ENCODE data around the gene ATF6.

Gene ATF6

GRCh38 chr1:161989786-161990185 is 223.7 kb downstream of the ATF6 start:
- Histone ChIP-seq H3K4me3 (ENCODE audit: low read length) (no peak overlapping the region), H3K79me2 (ENCODE audit: low read length) (no peaks in the 10 kb centered on the region), H3K36me3 (replicated peaks; ENCODE audit: insufficient read depth, low read length) (no peaks in the 10 kb centered on the region), H3K9ac (ENCODE audit: low read length) (no peak overlapping the region), H3K4me1 (ENCODE audit: low read length) (no peaks in the 10 kb centered on the region), H3K9me3 (replicated peaks; ENCODE audit: insufficient read depth, low read length) (no peaks in the 10 kb centered on the region), H3F3A (ENCODE audit: insufficient read depth, low read length) (no peaks in the 10 kb centered on the region), H3K27me3 (replicated peaks; ENCODE audit: insufficient read depth, low read length) (no peaks in the 10 kb centered on the region), H3K4me2 (ENCODE audit: low read depth, low read length) (no peak overlapping the region), H3K9me2 (replicated peaks; ENCODE audit: insufficient read depth, low read length) (no peaks in the 10 kb centered on the region), H2AFZ (ENCODE audit: low read length) (no peak overlapping the region), H3K27ac (ENCODE audit: low read length) (no peak overlapping the region), H4K20me1 (ENCODE audit: insufficient read depth, low read length) (no peaks in the 10 kb centered on the region)
- no peak for TF ChIP-seq CTCF (IDR thresholded peaks at IDR 0.05; ENCODE audit: low read length)
- no peak for TF ChIP-seq EZH2phosphoT487 (IDR thresholded peaks at IDR 0.05; ENCODE audit: low read length)
- no peak for TF ChIP-seq EZH2 (optimal IDR thresholded peaks at IDR 0.05; ENCODE audit: low read depth, low read length)
- DNase-seq = no peak

- H2AFZ ChIP-seq (ENCODE audit: low read length) = no peak overlapping the region
- no peak overlapping the region for H3K9ac ChIP-seq (ENCODE audit: low read length)
- no peak overlapping the region for H3K4me3 ChIP-seq (ENCODE audit: low read length)
- no peaks in the 10 kb centered on the region for H4K20me1 ChIP-seq (ENCODE audit: insufficient read depth, low read length)
- no peaks in the 10 kb centered on the region for H3K9me2 ChIP-seq (replicated peaks; ENCODE audit: insufficient read depth, low read length)
- no peaks in the 10 kb centered on the region for H3K4me1 ChIP-seq (ENCODE audit: low read length)
- H3K27ac ChIP-seq (ENCODE audit: low read length) = no peak overlapping the region
- no peaks in the 10 kb centered on the region for H3K79me2 ChIP-seq (ENCODE audit: low read length)
- H3K9me3 ChIP-seq (replicated peaks; ENCODE audit: insufficient read depth, low read length) = no peaks in the 10 kb centered on the region
- no peak for DNase-seq
- TF ChIP-seq EZH2phosphoT487 (IDR thresholded peaks at IDR 0.05; ENCODE audit: low read length) = no peak
- no peak for TF ChIP-seq EZH2 (optimal IDR thresholded peaks at IDR 0.05; ENCODE audit: low read depth, low read length)
- TF ChIP-seq CTCF (IDR thresholded peaks at IDR 0.05; ENCODE audit: low read length) = no peak
- H3K27me3 ChIP-seq (replicated peaks; ENCODE audit: insufficient read depth, low read length) = no peaks in the 10 kb centered on the region
- H3K36me3 ChIP-seq (replicated peaks; ENCODE audit: insufficient read depth, low read length) = no peaks in the 10 kb centered on the region
- no peak overlapping the region for H3K4me2 ChIP-seq (ENCODE audit: low read depth, low read length)
- no peaks in the 10 kb centered on the region for H3F3A ChIP-seq (ENCODE audit: insufficient read depth, low read length)
Observed at GRCh38 chr1:161993576-161993975, 227.5 kb downstream of the ATF6 start.

GRCh38 chr1:161994175-161994668 is 228.1 kb downstream of the ATF6 start:
- H3K4me3 ChIP-seq (ENCODE audit: low read length) = no peak overlapping the region
- no peaks in the 10 kb centered on the region for H3K27me3 ChIP-seq (replicated peaks; ENCODE audit: insufficient read depth, low read length)
- H4K20me1 ChIP-seq (ENCODE audit: insufficient read depth, low read length) = no peaks in the 10 kb centered on the region
- no peak for DNase-seq
- no peak for TF ChIP-seq CTCF (IDR thresholded peaks at IDR 0.05; ENCODE audit: low read length)
- no peak for TF ChIP-seq EZH2 (optimal IDR thresholded peaks at IDR 0.05; ENCODE audit: low read depth, low read length)
- TF ChIP-seq EZH2phosphoT487 (IDR thresholded peaks at IDR 0.05; ENCODE audit: low read length) = no peak
- no peaks in the 10 kb centered on the region for H3K79me2 ChIP-seq (ENCODE audit: low read length)
- no peak overlapping the region for H3K4me2 ChIP-seq (ENCODE audit: low read depth, low read length)
- no peaks in the 10 kb centered on the region for H3K9me3 ChIP-seq (replicated peaks; ENCODE audit: insufficient read depth, low read length)
- H3K27ac ChIP-seq (ENCODE audit: low read length) = no peak overlapping the region
- no peak overlapping the region for H3K9ac ChIP-seq (ENCODE audit: low read length)
- no peak overlapping the region for H2AFZ ChIP-seq (ENCODE audit: low read length)
- H3K36me3 ChIP-seq (replicated peaks; ENCODE audit: insufficient read depth, low read length) = no peaks in the 10 kb centered on the region
- no peaks in the 10 kb centered on the region for H3K4me1 ChIP-seq (ENCODE audit: low read length)
- no peaks in the 10 kb centered on the region for H3K9me2 ChIP-seq (replicated peaks; ENCODE audit: insufficient read depth, low read length)
- H3F3A ChIP-seq (ENCODE audit: insufficient read depth, low read length) = no peaks in the 10 kb centered on the region

Data from MM.1S (cell line).